NCI-H748 treated with DMSO at 0.1 percent for 48 hours (cell line): ENCODE measurements around the gene CBFA2T3.
"Not testable (repeated sequence)": the region's sequence is repeated elsewhere in the genome, so short reads cannot be mapped to it uniquely, and the experiment has no call there.

Source experiments
- DNase-seq: peaks from one replicate; lab custom pipeline; 2025; lab: John Stamatoyannopoulos, UW

CBFA2T3 gene

GRCh38 chr16:89012622-89012995 is 35.6 kb upstream of the CBFA2T3 start:
- DNase-seq = no peak

GRCh38 chr16:89011909-89012621 is 35.1 kb upstream of the CBFA2T3 start:
- no peak for DNase-seq

GRCh38 chr16:89010210-89010925 is 33.4 kb upstream of the CBFA2T3 start:
- DNase-seq = no peak

- DNase-seq = no peak
Measured at GRCh38 chr16:89009343-89010209, 32.6 kb upstream of the CBFA2T3 start.

GRCh38 chr16:89008796-89009195 is 31.8 kb upstream of the CBFA2T3 start:
- not testable (repeated sequence) for DNase-seq

- DNase-seq = no peak
Measured at GRCh38 chr16:89007371-89008249, 30.6 kb upstream of the CBFA2T3 start.

- DNase-seq = no peak
Measured at GRCh38 chr16:89006036-89006752, 29.2 kb upstream of the CBFA2T3 start.

GRCh38 chr16:89005201-89006035 is 28.4 kb upstream of the CBFA2T3 start:
- DNase-seq = no peak

GRCh38 chr16:89004209-89004831 is 27.3 kb upstream of the CBFA2T3 start:
- DNase-seq = no peak

GRCh38 chr16:89003831-89004208 is 26.8 kb upstream of the CBFA2T3 start:
- DNase-seq = no peak

- DNase-seq = no peak
Measured at GRCh38 chr16:89002851-89003830, 26.1 kb upstream of the CBFA2T3 start.

- not testable (repeated sequence) for DNase-seq
Measured at GRCh38 chr16:89002081-89002480, 25.1 kb upstream of the CBFA2T3 start.

- DNase-seq = no peak
Measured at GRCh38 chr16:89001117-89002027, 24.4 kb upstream of the CBFA2T3 start.

- no peak for DNase-seq
Measured at GRCh38 chr16:89000207-89000959, 23.4 kb upstream of the CBFA2T3 start.

GRCh38 chr16:88999457-89000206 is 22.6 kb upstream of the CBFA2T3 start:
- no peak for DNase-seq
